ENCODE data around the gene IMPDH1.
A peak's percentile ranks its signal among the peaks of the same experiment; 100 is the strongest.

The IMPDH1 gene

DNA sequence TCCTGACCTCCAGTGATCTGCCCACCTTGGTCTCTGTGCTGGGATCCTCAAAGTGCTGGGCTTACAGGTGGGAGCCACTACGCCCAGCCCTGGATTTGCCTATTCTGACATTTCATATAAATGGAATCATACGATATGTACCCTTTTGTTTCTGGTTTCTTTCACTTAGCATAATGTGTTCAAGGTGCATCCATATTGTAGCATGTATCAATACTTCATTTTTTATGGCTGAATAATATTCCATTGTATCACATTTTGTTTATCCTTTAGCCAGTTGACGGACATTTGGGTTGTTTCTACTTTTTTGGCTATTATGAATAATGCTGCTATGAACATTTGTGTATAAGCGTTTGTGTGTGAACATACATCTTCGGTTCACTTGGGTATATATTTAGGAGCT is 41.1 kb upstream of the IMPDH1 start:
- H3K27ac ChIP-seq (ENCODE audit: low read depth, low read length) = no peak overlapping the region
- no peaks in the 10 kb centered on the region for H3K9me3 ChIP-seq (ENCODE audit: control insufficient read depth in 1 of 2, low read length in 2 of 2)
- peaks cover 20 to 24% of the 10 kb centered on the region in 2 donors for H3K4me1 ChIP-seq (ENCODE audit: control insufficient read depth in 1 of 2, insufficient read depth in 2 of 2, low read length in 2 of 2)
- H3K36me3 ChIP-seq (ENCODE audit: control insufficient read depth in 1 of 2, insufficient read depth in 2 of 2, low read length in 2 of 2) = no peaks in the 10 kb centered on the region
- H3K9ac ChIP-seq (ENCODE audit: low read depth in 1 of 2, low read length in 2 of 2) = no peak overlapping the region
- no peaks in the 10 kb centered on the region for H3K27me3 ChIP-seq (ENCODE audit: control insufficient read depth in 1 of 2, insufficient read depth in 2 of 2, low read length in 2 of 2)
- H3K4me3 ChIP-seq (ENCODE audit: low read depth in 1 of 2, low read length in 2 of 2) = no peak overlapping the region

DNA sequence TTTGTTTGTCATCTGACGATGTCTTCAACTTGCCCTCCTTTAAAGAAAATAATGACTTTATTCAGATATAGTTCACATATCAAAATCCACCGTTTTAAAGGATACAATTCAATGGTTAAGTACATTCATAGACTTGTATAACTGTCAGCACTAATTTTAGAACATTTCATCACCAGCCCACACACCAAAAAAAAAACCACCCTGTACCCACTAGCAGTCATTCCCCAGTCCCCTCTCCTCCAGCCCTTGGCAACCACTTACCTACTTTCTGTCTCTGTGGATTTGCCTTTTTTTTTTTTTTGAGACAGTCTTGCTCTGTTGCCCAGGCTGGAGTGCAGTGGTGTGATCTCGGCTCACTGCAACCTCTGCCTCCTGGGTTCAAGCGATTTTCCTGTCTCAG is 40.6 kb upstream of the IMPDH1 start:
- H3K4me1 ChIP-seq (ENCODE audit: control insufficient read depth in 1 of 2, insufficient read depth in 2 of 2, low read length in 2 of 2) = peaks cover 19 to 24% of the 10 kb centered on the region in 2 donors
- no peak overlapping the region for H3K4me3 ChIP-seq (ENCODE audit: low read depth in 1 of 2, low read length in 2 of 2)
- no peak overlapping the region for H3K9ac ChIP-seq (ENCODE audit: low read depth in 1 of 2, low read length in 2 of 2)
- no peaks in the 10 kb centered on the region for H3K27me3 ChIP-seq (ENCODE audit: control insufficient read depth in 1 of 2, insufficient read depth in 2 of 2, low read length in 2 of 2)
- H3K27ac ChIP-seq (ENCODE audit: low read depth, low read length) = no peak overlapping the region
- no peaks in the 10 kb centered on the region for H3K36me3 ChIP-seq (ENCODE audit: control insufficient read depth in 1 of 2, insufficient read depth in 2 of 2, low read length in 2 of 2)
- no peaks in the 10 kb centered on the region for H3K9me3 ChIP-seq (ENCODE audit: control insufficient read depth in 1 of 2, low read length in 2 of 2)

DNA sequence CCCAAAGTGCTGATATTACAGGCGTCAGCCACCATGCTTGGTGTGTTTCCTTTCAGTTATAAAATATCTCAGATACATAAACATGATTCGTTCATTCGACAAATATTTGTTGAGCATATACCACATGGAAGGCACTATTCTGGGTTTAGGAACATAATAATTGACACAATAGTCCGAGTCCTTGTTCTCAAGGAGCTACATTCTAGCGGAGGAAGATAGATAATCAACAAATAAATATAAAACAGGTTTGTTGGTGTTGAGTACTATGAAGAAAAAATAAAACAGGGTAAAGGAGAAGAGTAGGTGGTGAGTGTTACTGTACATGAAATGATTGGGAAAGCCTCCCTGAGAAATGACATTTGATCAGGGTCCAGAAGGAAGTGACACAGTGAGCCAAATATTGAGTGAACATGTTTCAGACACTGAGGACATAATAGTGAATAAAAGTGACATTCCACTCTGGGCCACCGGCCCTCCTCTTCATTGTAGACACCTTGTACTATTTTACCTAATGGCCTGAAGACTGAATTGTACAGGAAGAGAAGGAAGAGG is 39.0 kb upstream of the IMPDH1 start:
- no peak overlapping the region for H3K4me3 ChIP-seq (ENCODE audit: low read depth in 1 of 2, low read length in 2 of 2)
- peaks cover 14 to 19% of the 10 kb centered on the region in 2 donors for H3K4me1 ChIP-seq (ENCODE audit: control insufficient read depth in 1 of 2, insufficient read depth in 2 of 2, low read length in 2 of 2)
- no peak overlapping the region for H3K27ac ChIP-seq (ENCODE audit: low read depth, low read length)

DNA sequence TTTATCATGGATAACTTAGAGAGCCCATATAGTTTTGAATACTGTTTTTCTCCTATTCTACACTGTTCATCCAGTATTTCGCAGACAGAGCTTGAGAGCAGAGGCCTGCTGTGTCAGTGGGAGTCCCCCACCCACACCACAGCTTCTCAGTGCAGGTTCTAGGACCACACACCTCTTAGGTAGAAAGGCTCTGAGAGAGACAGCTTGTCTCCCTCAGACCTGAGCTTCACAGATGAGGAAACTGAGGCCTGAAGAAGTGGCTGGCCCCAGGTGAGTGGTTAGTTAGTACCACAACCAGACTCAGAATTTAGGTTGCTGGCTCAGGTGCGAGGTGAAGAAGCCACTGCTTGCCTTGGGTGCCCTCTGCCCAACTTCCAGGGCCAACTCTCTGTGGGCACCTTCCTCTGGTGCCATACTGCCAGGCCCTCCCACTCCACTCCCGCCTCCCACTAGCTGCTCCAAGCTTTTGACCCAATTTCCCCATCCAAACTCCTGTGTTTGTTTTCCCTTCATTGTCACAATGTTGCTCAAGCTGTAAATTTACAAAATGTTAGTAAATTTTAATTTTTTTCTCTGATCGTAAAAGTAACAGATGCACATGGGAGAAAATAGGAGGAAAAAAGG is 38.3 kb upstream of the IMPDH1 start:
- no peak overlapping the region for H3K4me3 ChIP-seq (ENCODE audit: low read depth in 1 of 2, low read length in 2 of 2)
- H3K4me1 ChIP-seq (ENCODE audit: control insufficient read depth in 1 of 2, insufficient read depth in 2 of 2, low read length in 2 of 2) = peaks cover 17 to 18% of the 10 kb centered on the region in 2 donors
- no peak overlapping the region for H3K27ac ChIP-seq (ENCODE audit: low read depth, low read length)
- H3K9me3 ChIP-seq (ENCODE audit: control insufficient read depth in 1 of 2, low read length in 2 of 2) = no peaks in the 10 kb centered on the region
- no peak overlapping the region for H3K9ac ChIP-seq (ENCODE audit: low read depth in 1 of 2, low read length in 2 of 2)
- no peaks in the 10 kb centered on the region for H3K27me3 ChIP-seq (ENCODE audit: control insufficient read depth in 1 of 2, insufficient read depth in 2 of 2, low read length in 2 of 2)
- no peaks in the 10 kb centered on the region for H3K36me3 ChIP-seq (ENCODE audit: control insufficient read depth in 1 of 2, insufficient read depth in 2 of 2, low read length in 2 of 2)

More for the DNA sequence above, 39.0 kb upstream of the IMPDH1 start:
- Histone ChIP-seq H3K27me3 (ENCODE audit: control insufficient read depth in 1 of 2, insufficient read depth in 2 of 2, low read length in 2 of 2) (no peaks in the 10 kb centered on the region), H3K9me3 (ENCODE audit: control insufficient read depth in 1 of 2, low read length in 2 of 2) (no peaks in the 10 kb centered on the region), H3K9ac (ENCODE audit: low read depth in 1 of 2, low read length in 2 of 2) (no peak overlapping the region), H3K36me3 (ENCODE audit: control insufficient read depth in 1 of 2, insufficient read depth in 2 of 2, low read length in 2 of 2) (no peaks in the 10 kb centered on the region)

DNA sequence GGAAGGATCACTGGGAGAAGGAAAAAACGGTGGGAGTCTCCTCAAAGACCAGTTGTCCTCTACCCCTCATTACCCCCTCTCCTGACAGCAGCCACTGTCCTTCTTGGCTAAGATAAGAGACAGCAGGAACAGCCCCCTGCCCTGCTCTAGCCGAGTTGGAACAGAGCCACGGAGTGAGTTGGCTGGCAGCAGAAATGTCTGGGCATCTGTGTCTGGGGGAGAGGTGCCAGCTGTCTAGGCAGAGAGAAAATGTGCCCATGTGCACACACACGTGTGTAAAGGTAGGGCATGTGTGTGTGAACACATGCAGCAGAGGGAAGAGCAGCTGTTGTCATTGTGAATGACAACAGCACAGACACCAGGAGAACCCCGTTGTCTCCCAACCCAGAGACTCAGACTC is 36.5 kb upstream of the IMPDH1 start:
- no peaks in the 10 kb centered on the region for H3K27me3 ChIP-seq (ENCODE audit: control insufficient read depth in 1 of 2, insufficient read depth in 2 of 2, low read length in 2 of 2)
- no peak overlapping the region for H3K9ac ChIP-seq (ENCODE audit: low read depth in 1 of 2, low read length in 2 of 2)
- H3K4me1 ChIP-seq (ENCODE audit: control insufficient read depth in 1 of 2, insufficient read depth in 2 of 2, low read length in 2 of 2) = peaks cover 23 to 29% of the 10 kb centered on the region in 2 donors
- H3K27ac ChIP-seq (ENCODE audit: low read depth, low read length) = no peak overlapping the region
- H3K4me3 ChIP-seq (ENCODE audit: low read depth in 1 of 2, low read length in 2 of 2) = no peak overlapping the region
- no peaks in the 10 kb centered on the region for H3K9me3 ChIP-seq (ENCODE audit: control insufficient read depth in 1 of 2, low read length in 2 of 2)
- no peaks in the 10 kb centered on the region for H3K36me3 ChIP-seq (ENCODE audit: control insufficient read depth in 1 of 2, insufficient read depth in 2 of 2, low read length in 2 of 2)

DNA sequence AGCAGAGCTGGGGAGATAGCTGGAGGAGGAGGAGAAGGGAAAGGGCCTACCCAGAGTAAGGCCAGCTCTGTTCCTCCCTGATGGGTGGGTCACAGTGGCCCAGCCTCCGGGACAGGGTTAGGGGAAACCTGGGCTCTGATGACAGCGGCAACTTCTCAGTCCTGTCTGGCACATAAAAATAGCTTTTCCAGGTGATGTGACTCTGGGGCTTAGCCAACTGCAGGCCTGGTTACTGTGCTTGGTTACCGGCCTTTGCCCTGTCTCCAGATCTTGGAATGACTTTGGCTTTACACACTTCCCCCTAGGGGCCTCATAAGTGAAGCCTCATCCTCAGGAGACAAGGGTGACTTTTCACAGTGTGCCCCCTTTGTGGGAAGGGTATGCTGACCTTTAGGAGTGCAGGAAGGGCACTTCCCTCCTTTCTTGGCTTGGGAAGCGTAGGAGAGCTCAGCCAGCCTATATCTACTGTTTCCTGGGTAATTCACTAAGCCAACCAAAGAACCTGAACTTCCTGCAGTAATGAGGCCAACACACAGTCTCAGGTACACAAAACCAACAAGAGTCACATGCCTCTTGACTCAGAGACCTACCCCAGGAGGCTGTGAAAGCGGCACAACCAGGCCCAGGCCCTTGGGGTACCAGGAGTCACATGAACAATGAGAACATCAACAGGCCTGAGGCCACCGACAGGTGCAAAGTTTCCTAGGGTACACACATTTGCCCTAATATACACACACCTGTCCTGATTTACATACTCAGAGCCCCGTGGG is 34.2 kb upstream of the IMPDH1 start:
- Histone ChIP-seq H3K27me3 (ENCODE audit: control insufficient read depth in 1 of 2, insufficient read depth in 2 of 2, low read length in 2 of 2) (no peaks in the 10 kb centered on the region), H3K9me3 (ENCODE audit: control insufficient read depth in 1 of 2, low read length in 2 of 2) (no peaks in the 10 kb centered on the region), H3K9ac (ENCODE audit: low read depth in 1 of 2, low read length in 2 of 2) (peak overlapping the region in 1 of 2 donors; percentile 25), H3K4me3 (ENCODE audit: low read depth in 1 of 2, low read length in 2 of 2) (peak overlapping the region in 1 of 2 donors; percentile 10), H3K4me1 (ENCODE audit: control insufficient read depth in 1 of 2, insufficient read depth in 2 of 2, low read length in 2 of 2) (peaks cover 23 to 32% of the 10 kb centered on the region in 2 donors), H3K36me3 (ENCODE audit: control insufficient read depth in 1 of 2, insufficient read depth in 2 of 2, low read length in 2 of 2) (no peaks in the 10 kb centered on the region), H3K27ac (ENCODE audit: low read depth, low read length) (no peak overlapping the region)

DNA sequence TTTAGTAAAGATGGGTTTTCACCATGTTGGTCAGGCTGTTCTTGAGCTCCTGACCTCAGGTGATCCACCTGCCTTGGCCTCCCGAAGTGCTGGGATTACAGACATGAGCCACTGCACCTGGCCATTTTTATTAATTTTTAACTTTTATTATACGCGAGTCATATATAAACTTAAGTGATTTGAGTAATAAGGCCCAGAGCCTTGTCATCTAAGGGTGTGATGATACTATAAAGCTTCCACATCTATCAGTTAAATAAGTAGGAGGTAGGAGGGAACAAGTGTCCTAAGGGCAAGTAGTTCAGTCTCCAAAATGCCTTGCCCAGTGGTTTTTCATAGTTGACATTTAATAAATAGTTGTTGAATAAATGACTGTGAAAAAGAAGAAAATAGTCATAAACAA is 32.6 kb upstream of the IMPDH1 start:
- H3K4me3 ChIP-seq (ENCODE audit: low read depth in 1 of 2, low read length in 2 of 2) = no peak overlapping the region
- H3K4me1 ChIP-seq (ENCODE audit: control insufficient read depth in 1 of 2, insufficient read depth in 2 of 2, low read length in 2 of 2) = peaks cover 23 to 32% of the 10 kb centered on the region in 2 donors
- no peaks in the 10 kb centered on the region for H3K27me3 ChIP-seq (ENCODE audit: control insufficient read depth in 1 of 2, insufficient read depth in 2 of 2, low read length in 2 of 2)
- H3K36me3 ChIP-seq (ENCODE audit: control insufficient read depth in 1 of 2, insufficient read depth in 2 of 2, low read length in 2 of 2) = no peaks in the 10 kb centered on the region
- no peaks in the 10 kb centered on the region for H3K9me3 ChIP-seq (ENCODE audit: control insufficient read depth in 1 of 2, low read length in 2 of 2)
- no peak overlapping the region for H3K9ac ChIP-seq (ENCODE audit: low read depth in 1 of 2, low read length in 2 of 2)
- no peak overlapping the region for H3K27ac ChIP-seq (ENCODE audit: low read depth, low read length)

DNA sequence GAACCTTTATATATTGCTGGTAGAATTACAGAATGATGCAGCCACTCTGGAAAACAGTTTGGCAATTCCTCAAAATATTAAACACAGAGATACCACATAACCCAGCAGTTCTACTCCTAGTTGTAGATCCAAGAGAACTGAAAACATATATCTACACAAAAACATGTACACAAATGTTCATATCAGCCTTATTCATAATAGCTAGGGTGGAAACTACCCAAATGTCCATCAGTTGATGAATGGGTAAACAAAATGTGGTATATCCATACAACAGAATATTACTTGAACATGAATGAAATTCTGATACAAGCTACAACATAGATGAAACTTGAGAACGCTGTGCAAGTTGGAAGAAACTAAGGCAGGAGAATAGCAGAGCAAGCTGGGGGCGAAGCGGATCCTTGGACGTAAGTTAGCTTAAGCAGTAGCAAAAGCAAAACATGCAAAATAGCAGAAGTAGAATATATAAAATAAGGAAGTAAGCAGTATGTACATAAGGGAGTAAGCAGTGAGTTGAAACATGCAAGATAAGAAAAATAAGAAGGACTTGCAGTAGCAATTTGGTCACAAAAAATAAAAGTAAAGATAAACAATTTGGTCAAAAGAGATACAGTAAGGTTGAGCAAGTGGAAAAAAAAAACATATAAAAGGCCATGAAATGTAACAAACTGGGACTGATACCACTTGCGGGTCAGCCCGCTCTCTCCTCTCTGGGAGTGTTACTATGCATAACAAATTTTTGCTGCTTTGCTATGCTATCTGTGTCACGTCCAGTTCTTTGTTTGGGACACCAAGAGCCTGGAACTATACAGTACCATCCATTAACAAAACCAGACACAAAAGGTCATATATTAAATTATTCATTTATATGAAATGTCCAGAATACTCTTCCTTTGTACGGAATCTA is 27.9 kb upstream of the IMPDH1 start:
- Histone ChIP-seq H3K27ac (ENCODE audit: low read depth, low read length) (no peak overlapping the region), H3K9me3 (ENCODE audit: control insufficient read depth in 1 of 2, low read length in 2 of 2) (no peaks in the 10 kb centered on the region), H3K36me3 (ENCODE audit: control insufficient read depth in 1 of 2, insufficient read depth in 2 of 2, low read length in 2 of 2) (no peaks in the 10 kb centered on the region), H3K27me3 (ENCODE audit: control insufficient read depth in 1 of 2, insufficient read depth in 2 of 2, low read length in 2 of 2) (no peaks in the 10 kb centered on the region), H3K4me3 (ENCODE audit: low read depth in 1 of 2, low read length in 2 of 2) (no peak overlapping the region), H3K4me1 (ENCODE audit: control insufficient read depth in 1 of 2, insufficient read depth in 2 of 2, low read length in 2 of 2) (peaks cover 5 to 11% of the 10 kb centered on the region in 2 donors), H3K9ac (ENCODE audit: low read depth in 1 of 2, low read length in 2 of 2) (no peak overlapping the region)

DNA sequence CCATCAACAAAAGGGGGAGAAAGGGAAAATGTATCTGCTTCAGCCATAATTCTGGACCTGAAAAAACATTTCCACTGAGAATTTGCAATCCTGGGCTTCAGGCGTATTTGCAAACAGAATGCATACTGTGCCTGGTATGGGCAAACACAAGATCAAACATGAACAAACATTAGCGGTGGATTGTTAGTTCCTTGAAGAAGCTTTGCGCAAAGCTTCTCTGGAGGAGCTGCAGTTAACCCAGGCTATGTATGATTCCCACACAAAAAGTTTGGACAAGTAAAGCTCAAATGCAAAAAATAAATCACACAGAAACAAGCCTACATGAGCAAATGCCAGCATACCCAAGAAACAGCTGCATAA is 25.5 kb upstream of the IMPDH1 start:
- Histone ChIP-seq H3K27me3 (ENCODE audit: control insufficient read depth in 1 of 2, insufficient read depth in 2 of 2, low read length in 2 of 2) (no peaks in the 10 kb centered on the region), H3K4me1 (ENCODE audit: control insufficient read depth in 1 of 2, insufficient read depth in 2 of 2, low read length in 2 of 2) (no peaks in the 10 kb centered on the region), H3K9ac (ENCODE audit: low read depth in 1 of 2, low read length in 2 of 2) (no peak overlapping the region), H3K27ac (ENCODE audit: low read depth, low read length) (no peak overlapping the region), H3K9me3 (ENCODE audit: control insufficient read depth in 1 of 2, low read length in 2 of 2) (no peaks in the 10 kb centered on the region), H3K4me3 (ENCODE audit: low read depth in 1 of 2, low read length in 2 of 2) (no peak overlapping the region), H3K36me3 (ENCODE audit: control insufficient read depth in 1 of 2, insufficient read depth in 2 of 2, low read length in 2 of 2) (no peaks in the 10 kb centered on the region)
